HepG2 (cell line): ENCODE data around the gene GPR17. TPM values are rescaled to one million over a fixed set of nuclear protein-coding genes. Genes with fewer than 3 reads are reported as not detected.

Source experiments
- EZH2 ChIP-seq: conservative IDR thresholded peaks from 2 replicates; pipeline ENCODE4 v1.6.1; 2012; ENCODE audit warnings: mild to moderate bottlenecking, low read depth, low read length, moderate library complexity
- FOSL2 ChIP-seq: sonication (generic); formaldehyde crosslinking; IDR thresholded peaks from 2 replicates; pipeline ENCODE4 v1.4.0; 2020; ENCODE audit warnings: missing genetic modification reagents
- NFAT5 ChIP-seq: sonication (generic); formaldehyde crosslinking; IDR thresholded peaks from 2 replicates; pipeline ENCODE4 v1.4.0; 2020; ENCODE audit warnings: missing genetic modification reagents
- NR2F6 ChIP-seq, 2 experiments: IDR thresholded peaks; 2 replicates each; pipeline ENCODE4 v1.6.1; 2016; ENCODE audit warnings: antibody characterized with exemption in 1 of 2, mild to moderate bottlenecking in 1 of 2
- PCBP1 ChIP-seq: fragments of 200-400 bp; formaldehyde crosslinking; IDR thresholded peaks from 2 replicates; pipeline ENCODE4 v1.6.1; 2017; ENCODE audit warnings: mild to moderate bottlenecking, low read depth, low read length, borderline replicate concordance
- RNF2 ChIP-seq: fragments of 450-650 bp; conservative IDR thresholded peaks from 2 replicates; pipeline ENCODE4 v1.6.1; 2016; ENCODE audit warnings: low read depth
- STAG1 ChIP-seq: sonication (generic); formaldehyde crosslinking; IDR thresholded peaks from 2 replicates; pipeline ENCODE4 v1.4.0; 2020; ENCODE audit warnings: missing genetic modification reagents
- ZNF160 ChIP-seq: sonication (generic); formaldehyde crosslinking; IDR thresholded peaks from 2 replicates; pipeline ENCODE4 v1.8.0; 2022; ENCODE audit warnings: mild to moderate bottlenecking, inconsistent platforms, missing genetic modification reagents
- ZNF629 ChIP-seq: sonication (generic); formaldehyde crosslinking; conservative IDR thresholded peaks from 2 replicates; pipeline ENCODE4 v1.5.0; 2020; ENCODE audit warnings: missing genetic modification reagents
- polyA plus RNA-seq, 8 experiments: library from polyadenylated mRNA; depleted of rRNA in 3 of 8; stranded (reverse) in 7 of 8; unstranded in 1 of 8; fragments of >200 nt; fragmentation: Illumina TruSeq in 4 of 8; extraction: Trizol in 4 of 8; gene quantifications; 2 replicates each; pipeline versions ENCODE4 v1.2.1 to v1.2.3, GENCODE V29; 2011 to 2016; ENCODE audit warnings: low read depth in 4 of 8, missing spikeins in 1 of 8, mixed read lengths in 1 of 8; ENCODE audit not compliant: insufficient read depth in 1 of 8
- total RNA-seq, 5 experiments: library from RNA; depleted of rRNA; stranded (reverse); fragments of >200 nt; fragmentation: Illumina TruSeq; extraction: Trizol; gene quantifications; 2 replicates each; pipeline ENCODE4 v1.2.3, GENCODE V29; 2016; ENCODE audit warnings: low read depth in 1 of 5
- TF ChIP-seq, protein P1 (sequence below): sonication (generic); formaldehyde crosslinking; IDR thresholded peaks from 2 replicates; pipeline ENCODE4 v1.5.1; 2020; ENCODE audit warnings: missing genetic modification reagents, mild to moderate bottlenecking, borderline replicate concordance
- TF ChIP-seq, protein P2 (sequence below): sonication (generic); formaldehyde crosslinking; IDR thresholded peaks from 2 replicates; pipeline ENCODE4 v1.5.0; 2020; ENCODE audit warnings: missing genetic modification reagents
- TF ChIP-seq, protein P3 (sequence below): sonication (generic); formaldehyde crosslinking; IDR thresholded peaks from 2 replicates; pipeline ENCODE4 v1.5.0; 2020; ENCODE audit warnings: mild to moderate bottlenecking, missing genetic modification reagents, moderate library complexity
- TF ChIP-seq, protein P4 (sequence below): sonication (generic); formaldehyde crosslinking; IDR thresholded peaks from 2 replicates; pipeline ENCODE4 v1.4.0; 2020; ENCODE audit warnings: mild to moderate bottlenecking, missing genetic modification reagents, borderline replicate concordance

The GPR17 gene
- total and polyA plus RNA-seq, 2 of the 13 experiments (the other 11 are each of a cell fraction or from before 2014, with no cell fraction given) = not detected

DNA sequence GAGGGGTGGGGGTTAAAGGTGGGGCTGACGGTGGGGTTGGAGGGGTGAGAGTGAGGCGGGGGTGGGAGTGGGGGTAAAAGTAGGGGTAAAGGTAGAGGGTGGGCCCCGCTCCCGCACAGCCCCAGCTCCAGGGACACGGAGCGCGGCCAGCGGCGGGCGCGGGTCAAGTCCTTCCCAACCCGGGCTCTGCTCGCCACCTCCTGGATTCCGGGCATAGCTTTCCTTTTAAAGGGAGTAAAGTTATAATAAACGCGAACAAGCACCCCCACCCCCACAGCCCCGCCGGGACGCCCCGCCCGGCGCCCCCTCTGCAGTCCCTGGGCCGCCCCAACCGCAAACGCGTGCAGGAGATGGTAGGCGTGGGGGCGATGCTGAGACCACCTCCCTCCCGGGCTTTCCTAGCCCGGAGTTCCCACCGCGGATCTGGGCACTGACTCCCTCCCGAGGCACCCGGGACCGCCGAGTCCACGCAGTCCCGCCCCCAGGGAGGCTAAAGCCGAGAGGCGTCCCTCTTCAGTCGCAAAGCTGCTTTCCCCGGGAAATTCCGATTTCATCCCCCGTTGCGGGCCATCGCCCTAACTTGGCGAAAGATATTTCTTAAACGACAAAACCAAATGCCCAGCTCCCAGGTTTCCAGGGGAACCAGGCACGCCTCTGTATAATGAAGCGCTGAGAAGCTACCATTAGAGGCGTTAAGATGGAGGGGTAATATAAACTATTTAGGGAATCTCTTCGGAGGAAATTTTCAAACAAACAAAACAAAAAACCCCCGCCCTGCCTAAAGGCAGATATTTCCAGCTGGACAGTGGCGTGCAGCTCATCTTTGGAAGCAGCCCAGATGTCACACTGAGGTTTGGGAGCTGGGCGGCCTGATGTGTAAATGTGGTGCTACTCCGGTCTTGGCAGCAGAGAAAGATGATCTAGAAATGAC, 29.6 kb downstream of the GPR17 start, which contains the start of gene LIMS2 (continued):
- TF ChIP-seq, protein P1, sequence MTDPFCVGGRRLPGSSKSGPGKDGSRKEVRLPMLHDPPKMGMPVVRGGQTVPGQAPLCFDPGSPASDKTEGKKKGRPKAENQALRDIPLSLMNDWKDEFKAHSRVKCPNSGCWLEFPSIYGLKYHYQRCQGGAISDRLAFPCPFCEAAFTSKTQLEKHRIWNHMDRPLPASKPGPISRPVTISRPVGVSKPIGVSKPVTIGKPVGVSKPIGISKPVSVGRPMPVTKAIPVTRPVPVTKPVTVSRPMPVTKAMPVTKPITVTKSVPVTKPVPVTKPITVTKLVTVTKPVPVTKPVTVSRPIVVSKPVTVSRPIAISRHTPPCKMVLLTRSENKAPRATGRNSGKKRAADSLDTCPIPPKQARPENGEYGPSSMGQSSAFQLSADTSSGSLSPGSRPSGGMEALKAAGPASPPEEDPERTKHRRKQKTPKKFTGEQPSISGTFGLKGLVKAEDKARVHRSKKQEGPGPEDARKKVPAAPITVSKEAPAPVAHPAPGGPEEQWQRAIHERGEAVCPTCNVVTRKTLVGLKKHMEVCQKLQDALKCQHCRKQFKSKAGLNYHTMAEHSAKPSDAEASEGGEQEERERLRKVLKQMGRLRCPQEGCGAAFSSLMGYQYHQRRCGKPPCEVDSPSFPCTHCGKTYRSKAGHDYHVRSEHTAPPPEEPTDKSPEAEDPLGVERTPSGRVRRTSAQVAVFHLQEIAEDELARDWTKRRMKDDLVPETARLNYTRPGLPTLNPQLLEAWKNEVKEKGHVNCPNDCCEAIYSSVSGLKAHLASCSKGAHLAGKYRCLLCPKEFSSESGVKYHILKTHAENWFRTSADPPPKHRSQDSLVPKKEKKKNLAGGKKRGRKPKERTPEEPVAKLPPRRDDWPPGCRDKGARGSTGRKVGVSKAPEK (CRISPR knock-in tag) = no peak
- TF ChIP-seq, protein P2, sequence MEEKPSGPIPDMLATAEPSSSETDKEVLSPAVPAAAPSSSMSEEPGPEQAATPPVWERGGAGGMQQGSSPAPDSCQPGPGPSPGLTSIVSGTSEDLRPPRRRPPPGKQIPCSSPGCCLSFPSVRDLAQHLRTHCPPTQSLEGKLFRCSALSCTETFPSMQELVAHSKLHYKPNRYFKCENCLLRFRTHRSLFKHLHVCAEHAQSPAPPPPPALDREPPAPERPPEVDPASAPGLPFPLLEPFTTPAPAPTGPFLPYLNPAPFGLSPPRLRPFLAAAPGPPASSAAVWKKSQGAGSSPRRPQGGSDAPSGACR (CRISPR knock-in tag) = no peak
- TF ChIP-seq, protein P3, sequence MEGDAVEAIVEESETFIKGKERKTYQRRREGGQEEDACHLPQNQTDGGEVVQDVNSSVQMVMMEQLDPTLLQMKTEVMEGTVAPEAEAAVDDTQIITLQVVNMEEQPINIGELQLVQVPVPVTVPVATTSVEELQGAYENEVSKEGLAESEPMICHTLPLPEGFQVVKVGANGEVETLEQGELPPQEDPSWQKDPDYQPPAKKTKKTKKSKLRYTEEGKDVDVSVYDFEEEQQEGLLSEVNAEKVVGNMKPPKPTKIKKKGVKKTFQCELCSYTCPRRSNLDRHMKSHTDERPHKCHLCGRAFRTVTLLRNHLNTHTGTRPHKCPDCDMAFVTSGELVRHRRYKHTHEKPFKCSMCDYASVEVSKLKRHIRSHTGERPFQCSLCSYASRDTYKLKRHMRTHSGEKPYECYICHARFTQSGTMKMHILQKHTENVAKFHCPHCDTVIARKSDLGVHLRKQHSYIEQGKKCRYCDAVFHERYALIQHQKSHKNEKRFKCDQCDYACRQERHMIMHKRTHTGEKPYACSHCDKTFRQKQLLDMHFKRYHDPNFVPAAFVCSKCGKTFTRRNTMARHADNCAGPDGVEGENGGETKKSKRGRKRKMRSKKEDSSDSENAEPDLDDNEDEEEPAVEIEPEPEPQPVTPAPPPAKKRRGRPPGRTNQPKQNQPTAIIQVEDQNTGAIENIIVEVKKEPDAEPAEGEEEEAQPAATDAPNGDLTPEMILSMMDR (CRISPR knock-in tag) = peak; percentile 53
- TF ChIP-seq STAG1 (CRISPR knock-in tag) (peak; percentile 50), ZNF629 (CRISPR knock-in tag) (no peak), EZH2 (peak; percentile 96), NR2F6 (IDR thresholded peaks at IDR 0.05) (no peak), NR2F6 (CRISPR knock-in tag; IDR thresholded peaks at IDR 0.05) (no peak), NFAT5 (CRISPR knock-in tag) (no peak), ZNF160 (CRISPR knock-in tag) (no peak), PCBP1 (0 out of 2 replicates have a peak, but pooled peaks have one; percentile 70), FOSL2 (CRISPR knock-in tag) (no peak), RNF2 (0 out of 2 replicates have a peak, but pooled peaks have one; percentile 57)
- TF ChIP-seq, protein P4, sequence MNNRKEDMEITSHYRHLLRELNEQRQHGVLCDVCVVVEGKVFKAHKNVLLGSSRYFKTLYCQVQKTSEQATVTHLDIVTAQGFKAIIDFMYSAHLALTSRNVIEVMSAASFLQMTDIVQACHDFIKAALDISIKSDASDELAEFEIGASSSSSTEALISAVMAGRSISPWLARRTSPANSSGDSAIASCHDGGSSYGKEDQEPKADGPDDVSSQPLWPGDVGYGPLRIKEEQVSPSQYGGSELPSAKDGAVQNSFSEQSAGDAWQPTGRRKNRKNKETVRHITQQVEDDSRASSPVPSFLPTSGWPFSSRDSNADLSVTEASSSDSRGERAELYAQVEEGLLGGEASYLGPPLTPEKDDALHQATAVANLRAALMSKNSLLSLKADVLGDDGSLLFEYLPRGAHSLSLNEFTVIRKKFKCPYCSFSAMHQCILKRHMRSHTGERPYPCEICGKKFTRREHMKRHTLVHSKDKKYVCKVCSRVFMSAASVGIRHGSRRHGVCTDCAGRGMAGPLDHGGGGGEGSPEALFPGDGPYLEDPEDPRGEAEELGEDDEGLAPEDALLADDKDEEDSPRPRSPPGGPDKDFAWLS (CRISPR knock-in tag) = no peak
